Activated naive CD8-positive, alpha-beta T cell treated with anti-CD3 and anti-CD28 coated beads, Interleukin-2, amount 50 U/mL, for 16 hours (primary cell): ENCODE measurements around the gene LMTK2.
"Not testable (repeated sequence)": the region's sequence is repeated elsewhere in the genome, so short reads cannot be mapped to it uniquely, and the experiment has no call there.

ENCODE experiments used
- DNase-seq: peaks from one replicate; pipeline ENCODE4 v3.0.0-alpha.2; 2020; ENCODE audit warnings: low read depth, low spot score

LMTK2 gene

GRCh38 chr7:98217623-98218582, 111.2 kb downstream of the LMTK2 start:
- no peak for DNase-seq

GRCh38 chr7:98219382-98219781, 112.7 kb downstream of the LMTK2 start:
- not testable (repeated sequence) for DNase-seq

- no peak for DNase-seq
These were observed 115.2 kb downstream of the LMTK2 start for GRCh38 chr7:98221611-98222532.

GRCh38 chr7:98222533-98223195, 116.0 kb downstream of the LMTK2 start:
- DNase-seq, result no peak

GRCh38 chr7:98223351-98223897, 116.8 kb downstream of the LMTK2 start:
- no peak for DNase-seq

- DNase-seq, result no peak
These were observed 117.4 kb downstream of the LMTK2 start for GRCh38 chr7:98223898-98224700.

GRCh38 chr7:98224701-98225181, 118.1 kb downstream of the LMTK2 start:
- DNase-seq, result no peak

- DNase-seq, result no peak
These were observed 119.4 kb downstream of the LMTK2 start for GRCh38 chr7:98225913-98226614.

GRCh38 chr7:98227939-98228338, 121.3 kb downstream of the LMTK2 start:
- no peak for DNase-seq

GRCh38 chr7:98228801-98229200, 122.1 kb downstream of the LMTK2 start:
- DNase-seq, result no peak

GRCh38 chr7:98229441-98229840, 122.8 kb downstream of the LMTK2 start:
- DNase-seq, result no peak

GRCh38 chr7:98229991-98230745, 123.5 kb downstream of the LMTK2 start:
- DNase-seq, result no peak

GRCh38 chr7:98230746-98231471, 124.2 kb downstream of the LMTK2 start:
- no peak for DNase-seq

- DNase-seq, result no peak
These were observed 125.0 kb downstream of the LMTK2 start for GRCh38 chr7:98231493-98232262.

GRCh38 chr7:98232263-98232585, 125.6 kb downstream of the LMTK2 start:
- DNase-seq, result no peak

GRCh38 chr7:98232799-98233198, 126.1 kb downstream of the LMTK2 start:
- DNase-seq, result no peak

GRCh38 chr7:98233219-98234070, 126.8 kb downstream of the LMTK2 start:
- DNase-seq, result no peak
